Stimulated activated CD8-positive, alpha-beta memory T cell treated with anti-CD3 and anti-CD28 coated beads, Interleukin-15, amount 100 ng/mL, for 1 hour (primary cell): ENCODE results near the gene WASF2.
"Not testable (repeated sequence)": the region's sequence is repeated elsewhere in the genome, so short reads cannot be mapped to it uniquely, and the experiment has no call there.

ENCODE experiments used
- DNase-seq: peaks from one replicate; pipeline ENCODE4 v3.0.0-alpha.2; 2020; ENCODE audit warnings: low read depth

The WASF2 gene

GRCh38 chr1:27451343-27451742 lies 38.6 kb downstream of the WASF2 start:
- no peak for DNase-seq

- no peak for DNase-seq
These were observed 41.0 kb downstream of the WASF2 start for GRCh38 chr1:27448982-27449381.

- no peak for DNase-seq
These were observed 42.1 kb downstream of the WASF2 start for GRCh38 chr1:27447883-27448282.

- no peak for DNase-seq
These were observed 42.6 kb downstream of the WASF2 start for GRCh38 chr1:27447399-27447798.

GRCh38 chr1:27446496-27447020 lies 43.4 kb downstream of the WASF2 start:
- no peak for DNase-seq

GRCh38 chr1:27445177-27445936 lies 44.6 kb downstream of the WASF2 start:
- DNase-seq: no peak

- no peak for DNase-seq
These were observed 45.3 kb downstream of the WASF2 start for GRCh38 chr1:27444632-27445031.

- no peak for DNase-seq
These were observed 50.8 kb downstream of the WASF2 start for GRCh38 chr1:27439150-27439549.

GRCh38 chr1:27438621-27439061 lies 51.3 kb downstream of the WASF2 start:
- no peak for DNase-seq

GRCh38 chr1:27436204-27437159 lies 53.5 kb downstream of the WASF2 start:
- no peak for DNase-seq

- no peak for DNase-seq
These were observed 54.3 kb downstream of the WASF2 start for GRCh38 chr1:27435566-27436203.

- no peak for DNase-seq
These were observed 56.3 kb downstream of the WASF2 start for GRCh38 chr1:27433706-27434105.

GRCh38 chr1:27432725-27433124 lies 57.2 kb downstream of the WASF2 start:
- not testable (repeated sequence) for DNase-seq

- no peak for DNase-seq
These were observed 58.4 kb downstream of the WASF2 start for GRCh38 chr1:27431601-27431940.

GRCh38 chr1:27430903-27431600 lies 58.9 kb downstream of the WASF2 start:
- no peak for DNase-seq

GRCh38 chr1:27429029-27429425 lies 60.9 kb downstream of the WASF2 start:
- DNase-seq: no peak

GRCh38 chr1:27428316-27429028 lies 61.5 kb downstream of the WASF2 start:
- no peak for DNase-seq

GRCh38 chr1:27427816-27428315 lies 62.1 kb downstream of the WASF2 start:
- no peak for DNase-seq

- DNase-seq: no peak
These were observed 62.6 kb downstream of the WASF2 start for GRCh38 chr1:27427329-27427728.

- no peak for DNase-seq
These were observed 66.3 kb downstream of the WASF2 start for GRCh38 chr1:27423709-27424108.
